ENCODE data around the gene PCGF3. TPM values are rescaled to one million over a fixed set of nuclear protein-coding genes. Genes with fewer than 3 reads are reported as not detected.

Gene PCGF3
- total and polyA plus RNA-seq, 9 of the 15 experiments (the other 6 are each of a cell fraction or from before 2014, with no cell fraction given) = 2.6 to 46.1 (median 20.3) TPM

DNA sequence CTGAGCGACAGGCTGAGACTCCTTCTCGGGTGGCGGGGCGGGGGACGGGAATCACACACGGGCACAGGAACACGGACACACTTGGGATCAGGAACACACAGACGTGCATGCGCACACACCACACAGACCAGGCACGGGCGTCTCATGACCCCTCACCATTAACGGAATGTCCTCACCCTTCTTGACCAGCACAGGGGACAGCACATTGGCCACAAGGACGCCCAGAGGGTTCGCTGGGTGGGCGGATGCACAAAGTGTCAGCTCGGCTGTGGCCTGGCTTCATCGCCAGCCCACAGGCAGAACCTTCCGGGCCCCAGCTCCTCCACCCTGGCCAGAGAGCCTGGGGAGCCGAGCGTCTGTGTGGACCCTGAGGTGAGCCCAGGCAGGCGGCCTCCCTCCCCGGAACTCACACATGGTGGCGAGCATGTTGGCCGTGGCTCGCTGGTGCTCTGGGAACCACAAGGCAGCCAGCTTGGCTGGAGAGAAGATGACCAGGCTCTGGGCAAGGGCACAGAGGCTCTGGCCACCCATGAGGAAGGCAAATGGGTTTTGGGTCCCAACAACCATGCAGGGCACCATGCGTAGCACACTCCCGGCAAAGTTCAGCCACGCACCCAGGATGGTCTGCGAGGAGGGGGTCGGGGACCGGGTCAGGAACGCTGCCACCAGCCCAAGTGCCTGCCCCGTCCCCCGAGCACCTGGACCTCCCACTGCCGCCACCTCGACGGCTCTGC lies 19.8 kb upstream of the PCGF3 start:
- Histone ChIP-seq H3K27ac (ENCODE audit: extremely low read depth, low read depth, low read length) (no peak overlapping the region), H3K27me3 (ENCODE audit: control insufficient read depth in 2 of 2, insufficient read depth in 2 of 2, low read length in 2 of 2) (no peaks in the 10 kb centered on the region), H4K20me1 (replicated peaks; ENCODE audit: control insufficient read depth, insufficient read depth, low read length) (0 out of 2 replicates have a peak, but pooled peaks cover 4% of the 10 kb centered on the region), H3K9me3 (replicated peaks; ENCODE audit: control insufficient read depth, insufficient read depth, low read depth, low read length) (no peaks in the 10 kb centered on the region), H3K79me2 (ENCODE audit: control insufficient read depth, insufficient read depth, low read length) (peaks cover 7% of the 10 kb centered on the region; the same call in 2 of the 3 replicates), H3K4me1 (replicated peaks in 1 of 2; ENCODE audit: control insufficient read depth in 2 of 2, insufficient read depth in 2 of 2, low read length in 2 of 2) (peaks cover 19 to 83% of the 10 kb centered on the region in 2 experiments), H3K36me3 (ENCODE audit: control insufficient read depth, insufficient read depth, low read length) (no peaks in the 10 kb centered on the region), H3K9me1 (ENCODE audit: control insufficient read depth, insufficient read depth, low read length) (no peaks in the 10 kb centered on the region), H3K4me3 (no peak overlapping the region), H3K4me2 (ENCODE audit: insufficient read depth, low read length) (no peak overlapping the region), H3K9ac (ENCODE audit: insufficient read depth in 1 of 2, low read depth in 2 of 2, low read length in 2 of 2) (peak overlapping the region in 1 of 2 experiments; percentile 61; a peak in 2 of 4 replicates), H2AFZ (ENCODE audit: low read depth, low read length) (no peak overlapping the region)
- intact Hi-C loops (cut with micrococcal nuclease) = loop anchor here (10.0 kb wide), 2 partner anchors 49 to 299 kb away; partner anchors contain the start of gene IDUA
- CTCF ChIA-PET (ENCODE audit: low intra/inter-chr PET ratio) = no interaction called here
- ATAC-seq (no peak), DNase-seq (ENCODE audit: extremely low read depth in 1 of 4, low spot score in 3 of 4) (no peak), FAIRE-seq (no peak)
- in situ Hi-C loops (cut with MboI) = no loop called here
- POLR2A ChIA-PET = no interaction called here
- no TSS peak for BruUV-seq (replicated peaks)
- WGBS (ENCODE audit: insufficient coverage, low coverage, missing lambda C conversion rate) = 88% methylated on average over 24 of the region's 37 CpGs
- no peak for TF ChIP-seq ZNF277 (CRISPR knock-in tag; IDR thresholded peaks at IDR 0.05; ENCODE audit: borderline replicate concordance)
- no peak for TF ChIP-seq KLF6 (CRISPR knock-in tag; IDR thresholded peaks at IDR 0.05; ENCODE audit: borderline replicate concordance)
- TF ChIP-seq, protein P1, sequence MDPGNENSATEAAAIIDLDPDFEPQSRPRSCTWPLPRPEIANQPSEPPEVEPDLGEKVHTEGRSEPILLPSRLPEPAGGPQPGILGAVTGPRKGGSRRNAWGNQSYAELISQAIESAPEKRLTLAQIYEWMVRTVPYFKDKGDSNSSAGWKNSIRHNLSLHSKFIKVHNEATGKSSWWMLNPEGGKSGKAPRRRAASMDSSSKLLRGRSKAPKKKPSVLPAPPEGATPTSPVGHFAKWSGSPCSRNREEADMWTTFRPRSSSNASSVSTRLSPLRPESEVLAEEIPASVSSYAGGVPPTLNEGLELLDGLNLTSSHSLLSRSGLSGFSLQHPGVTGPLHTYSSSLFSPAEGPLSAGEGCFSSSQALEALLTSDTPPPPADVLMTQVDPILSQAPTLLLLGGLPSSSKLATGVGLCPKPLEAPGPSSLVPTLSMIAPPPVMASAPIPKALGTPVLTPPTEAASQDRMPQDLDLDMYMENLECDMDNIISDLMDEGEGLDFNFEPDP (CRISPR knock-in tag; IDR thresholded peaks at IDR 0.05) = no peak
- no peak for TF ChIP-seq MCM7 (IDR thresholded peaks at IDR 0.05)
- TF ChIP-seq ILK (tag; IDR thresholded peaks at IDR 0.05; ENCODE audit: borderline replicate concordance, low read depth) = no peak
- TF ChIP-seq KDM4B (IDR thresholded peaks at IDR 0.05; ENCODE audit: borderline replicate concordance in 2 of 2, low read depth in 1 of 2) = no peak
- TF ChIP-seq IRF9 (tag; IDR thresholded peaks at IDR 0.05) = no peak
- no peak for TF ChIP-seq ESRRB (CRISPR knock-in tag; IDR thresholded peaks at IDR 0.05; ENCODE audit: borderline replicate concordance)
- no peak for TF ChIP-seq CHCHD3 (CRISPR knock-in tag; IDR thresholded peaks at IDR 0.05)
- TF ChIP-seq PHTF2 (CRISPR knock-in tag; IDR thresholded peaks at IDR 0.05) = no peak
- TF ChIP-seq CUX1 (CRISPR knock-in tag; IDR thresholded peaks at IDR 0.05) = no peak
- no peak for TF ChIP-seq FOXK1 (CRISPR knock-in tag; IDR thresholded peaks at IDR 0.05; ENCODE audit: borderline replicate concordance)

Measured in K562 (cell line).